Esophagus squamous epithelium (tissue), 4 donors: ENCODE results near the gene DAZAP2.

Experiments used
- CTCF ChIP-seq, 6 experiments: fragments of 450-650 bp in 4 of 6; fragments of 200-600 bp in 2 of 6; sonication (generic) in 2 of 6; IDR thresholded peaks; one replicate each; pipeline ENCODE4 v1.5.1; 2016 to 2019; ENCODE audit warnings: antibody characterized with exemption in 6 of 6, mild to moderate bottlenecking in 4 of 6, moderate library complexity in 4 of 6
- POLR2A ChIP-seq, 4 donors: fragments of 450-650 bp; IDR thresholded peaks; one replicate each; pipeline ENCODE4 v1.6.1; 2017; ENCODE audit warnings: antibody characterized with exemption in 4 of 4, mild to moderate bottlenecking in 4 of 4, moderate library complexity in 3 of 4

GRCh38 chr12:51214895-51215294, 23.7 kb upstream of the DAZAP2 start:
- TF ChIP-seq CTCF (IDR thresholded peaks at IDR 0.05), result no peak
- TF ChIP-seq POLR2A (IDR thresholded peaks at IDR 0.05), result no peak
